SK-N-SH treated with all-trans-retinoic acid at 6 μM for 48 hours (cell line): ENCODE results near the gene TMEM181.

Source experiments
- BACH2 ChIP-seq: fragments of 250-450 bp; sonication (Bioruptor Pico); IDR thresholded peaks from 2 replicates; pipeline ENCODE4 v1.9.0; 2021; ENCODE audit warnings: mild to moderate bottlenecking, borderline replicate concordance
- CSDC2 ChIP-seq: fragments of 250-450 bp; sonication (Bioruptor Pico); IDR thresholded peaks from 2 replicates; pipeline ENCODE4 v1.5.0; 2020; ENCODE audit warnings: mild to moderate bottlenecking, moderate library complexity
- GLIS3 ChIP-seq: fragments of 250-450 bp; sonication (Bioruptor Pico); IDR thresholded peaks from 2 replicates; pipeline ENCODE4 v1.5.0; 2020; ENCODE audit warnings: mild to moderate bottlenecking, moderate library complexity
- RARB ChIP-seq: fragments of 250-450 bp; sonication (Bioruptor Pico); IDR thresholded peaks from 2 replicates; pipeline ENCODE4 v1.8.0; 2021; ENCODE audit warnings: mild to moderate bottlenecking, moderate library complexity
- SNAI2 ChIP-seq: fragments of 250-450 bp; sonication (Bioruptor Pico); IDR thresholded peaks from 2 replicates; pipeline ENCODE4 v1.5.0; 2020; ENCODE audit warnings: mild to moderate bottlenecking, moderate library complexity
- ZC3H10 ChIP-seq: fragments of 250-450 bp; sonication (Bioruptor Pico); IDR thresholded peaks from 2 replicates; pipeline ENCODE4 v1.5.1; 2021; ENCODE audit warnings: mild to moderate bottlenecking, moderate library complexity
- ZFP3 ChIP-seq: fragments of 250-450 bp; sonication (Bioruptor Pico); IDR thresholded peaks from 2 replicates; pipeline ENCODE4 v1.5.0; 2020; ENCODE audit warnings: mild to moderate bottlenecking, moderate library complexity
- ZFP30 ChIP-seq: fragments of 450-650 bp; formaldehyde crosslinking; IDR thresholded peaks from 2 replicates; pipeline ENCODE4 v1.5.0; 2022; ENCODE audit warnings: mild to moderate bottlenecking, moderate library complexity
- ZNF70 ChIP-seq: fragments of 450-650 bp; formaldehyde crosslinking; IDR thresholded peaks from 2 replicates; pipeline ENCODE4 v1.5.0; 2020; ENCODE audit warnings: mild to moderate bottlenecking, moderate library complexity
- ZNF8 ChIP-seq: fragments of 450-650 bp; formaldehyde crosslinking; IDR thresholded peaks from 2 replicates; pipeline ENCODE4 v1.5.0; 2020; ENCODE audit warnings: mild to moderate bottlenecking, moderate library complexity
- TF ChIP-seq, protein P1 (sequence below): fragments of 250-450 bp; sonication (Bioruptor Pico); IDR thresholded peaks from 2 replicates; pipeline ENCODE4 v1.8.0; 2021; ENCODE audit warnings: low read depth, mild to moderate bottlenecking, moderate library complexity, borderline replicate concordance
- TF ChIP-seq, protein P2 (sequence below): fragments of 250-450 bp; sonication (Bioruptor Pico); IDR thresholded peaks from 2 replicates; pipeline ENCODE4 v1.8.0; 2020; ENCODE audit warnings: mild to moderate bottlenecking, moderate library complexity, borderline replicate concordance
- TF ChIP-seq, protein P3 (sequence below): fragments of 250-450 bp; sonication (Bioruptor Pico); IDR thresholded peaks from 2 replicates; pipeline ENCODE4 v1.5.0; 2020; ENCODE audit warnings: mild to moderate bottlenecking, moderate library complexity
- TF ChIP-seq, protein P4 (sequence below): fragments of 250-450 bp; sonication (Bioruptor Pico); IDR thresholded peaks from 2 replicates; pipeline ENCODE4 v1.5.1; 2020; ENCODE audit warnings: low read depth, mild to moderate bottlenecking, moderate library complexity

DNA sequence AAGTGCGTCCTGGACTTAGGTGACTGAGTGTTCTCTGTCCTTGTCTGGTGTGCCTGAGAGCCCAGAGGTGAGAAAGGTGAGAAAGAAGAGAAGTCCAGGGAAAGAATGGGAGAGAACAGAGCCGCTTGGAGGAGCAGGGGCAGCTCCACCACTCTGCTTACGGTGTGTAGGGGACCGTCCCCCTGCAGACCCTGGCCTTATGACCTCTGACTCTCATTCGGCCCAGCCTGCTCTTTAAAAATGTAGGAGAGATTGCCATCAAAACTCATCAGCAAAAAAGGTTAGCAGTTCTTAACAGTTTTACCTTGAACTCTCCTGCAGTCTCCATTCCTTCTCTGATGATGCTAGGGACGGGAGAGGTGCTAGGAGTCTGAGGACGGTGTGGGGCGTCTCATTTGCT is 2.0 kb downstream of the TMEM181 start:
- TF ChIP-seq, protein P1, sequence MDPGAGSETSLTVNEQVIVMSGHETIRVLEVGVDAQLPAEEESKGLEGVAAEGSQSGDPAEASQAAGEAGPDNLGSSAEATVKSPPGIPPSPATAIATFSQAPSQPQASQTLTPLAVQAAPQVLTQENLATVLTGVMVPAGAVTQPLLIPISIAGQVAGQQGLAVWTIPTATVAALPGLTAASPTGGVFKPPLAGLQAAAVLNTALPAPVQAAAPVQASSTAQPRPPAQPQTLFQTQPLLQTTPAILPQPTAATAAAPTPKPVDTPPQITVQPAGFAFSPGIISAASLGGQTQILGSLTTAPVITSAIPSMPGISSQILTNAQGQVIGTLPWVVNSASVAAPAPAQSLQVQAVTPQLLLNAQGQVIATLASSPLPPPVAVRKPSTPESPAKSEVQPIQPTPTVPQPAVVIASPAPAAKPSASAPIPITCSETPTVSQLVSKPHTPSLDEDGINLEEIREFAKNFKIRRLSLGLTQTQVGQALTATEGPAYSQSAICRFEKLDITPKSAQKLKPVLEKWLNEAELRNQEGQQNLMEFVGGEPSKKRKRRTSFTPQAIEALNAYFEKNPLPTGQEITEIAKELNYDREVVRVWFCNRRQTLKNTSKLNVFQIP (CRISPR knock-in tag): no peak
- TF ChIP-seq, protein P2, sequence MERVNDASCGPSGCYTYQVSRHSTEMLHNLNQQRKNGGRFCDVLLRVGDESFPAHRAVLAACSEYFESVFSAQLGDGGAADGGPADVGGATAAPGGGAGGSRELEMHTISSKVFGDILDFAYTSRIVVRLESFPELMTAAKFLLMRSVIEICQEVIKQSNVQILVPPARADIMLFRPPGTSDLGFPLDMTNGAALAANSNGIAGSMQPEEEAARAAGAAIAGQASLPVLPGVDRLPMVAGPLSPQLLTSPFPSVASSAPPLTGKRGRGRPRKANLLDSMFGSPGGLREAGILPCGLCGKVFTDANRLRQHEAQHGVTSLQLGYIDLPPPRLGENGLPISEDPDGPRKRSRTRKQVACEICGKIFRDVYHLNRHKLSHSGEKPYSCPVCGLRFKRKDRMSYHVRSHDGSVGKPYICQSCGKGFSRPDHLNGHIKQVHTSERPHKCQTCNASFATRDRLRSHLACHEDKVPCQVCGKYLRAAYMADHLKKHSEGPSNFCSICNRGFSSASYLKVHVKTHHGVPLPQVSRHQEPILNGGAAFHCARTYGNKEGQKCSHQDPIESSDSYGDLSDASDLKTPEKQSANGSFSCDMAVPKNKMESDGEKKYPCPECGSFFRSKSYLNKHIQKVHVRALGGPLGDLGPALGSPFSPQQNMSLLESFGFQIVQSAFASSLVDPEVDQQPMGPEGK: no peak
- no peak for TF ChIP-seq ZNF8
- TF ChIP-seq RARB (CRISPR knock-in tag): no peak
- TF ChIP-seq, protein P3, sequence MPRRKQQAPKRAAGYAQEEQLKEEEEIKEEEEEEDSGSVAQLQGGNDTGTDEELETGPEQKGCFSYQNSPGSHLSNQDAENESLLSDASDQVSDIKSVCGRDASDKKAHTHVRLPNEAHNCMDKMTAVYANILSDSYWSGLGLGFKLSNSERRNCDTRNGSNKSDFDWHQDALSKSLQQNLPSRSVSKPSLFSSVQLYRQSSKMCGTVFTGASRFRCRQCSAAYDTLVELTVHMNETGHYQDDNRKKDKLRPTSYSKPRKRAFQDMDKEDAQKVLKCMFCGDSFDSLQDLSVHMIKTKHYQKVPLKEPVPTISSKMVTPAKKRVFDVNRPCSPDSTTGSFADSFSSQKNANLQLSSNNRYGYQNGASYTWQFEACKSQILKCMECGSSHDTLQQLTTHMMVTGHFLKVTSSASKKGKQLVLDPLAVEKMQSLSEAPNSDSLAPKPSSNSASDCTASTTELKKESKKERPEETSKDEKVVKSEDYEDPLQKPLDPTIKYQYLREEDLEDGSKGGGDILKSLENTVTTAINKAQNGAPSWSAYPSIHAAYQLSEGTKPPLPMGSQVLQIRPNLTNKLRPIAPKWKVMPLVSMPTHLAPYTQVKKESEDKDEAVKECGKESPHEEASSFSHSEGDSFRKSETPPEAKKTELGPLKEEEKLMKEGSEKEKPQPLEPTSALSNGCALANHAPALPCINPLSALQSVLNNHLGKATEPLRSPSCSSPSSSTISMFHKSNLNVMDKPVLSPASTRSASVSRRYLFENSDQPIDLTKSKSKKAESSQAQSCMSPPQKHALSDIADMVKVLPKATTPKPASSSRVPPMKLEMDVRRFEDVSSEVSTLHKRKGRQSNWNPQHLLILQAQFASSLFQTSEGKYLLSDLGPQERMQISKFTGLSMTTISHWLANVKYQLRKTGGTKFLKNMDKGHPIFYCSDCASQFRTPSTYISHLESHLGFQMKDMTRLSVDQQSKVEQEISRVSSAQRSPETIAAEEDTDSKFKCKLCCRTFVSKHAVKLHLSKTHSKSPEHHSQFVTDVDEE: no peak
- TF ChIP-seq BACH2 (CRISPR knock-in tag): no peak
- TF ChIP-seq ZNF70 (CRISPR knock-in tag): no peak
- TF ChIP-seq ZFP30: no peak
- TF ChIP-seq CSDC2 (CRISPR knock-in tag): no peak
- TF ChIP-seq SNAI2 (CRISPR knock-in tag): no peak
- TF ChIP-seq, protein P4, sequence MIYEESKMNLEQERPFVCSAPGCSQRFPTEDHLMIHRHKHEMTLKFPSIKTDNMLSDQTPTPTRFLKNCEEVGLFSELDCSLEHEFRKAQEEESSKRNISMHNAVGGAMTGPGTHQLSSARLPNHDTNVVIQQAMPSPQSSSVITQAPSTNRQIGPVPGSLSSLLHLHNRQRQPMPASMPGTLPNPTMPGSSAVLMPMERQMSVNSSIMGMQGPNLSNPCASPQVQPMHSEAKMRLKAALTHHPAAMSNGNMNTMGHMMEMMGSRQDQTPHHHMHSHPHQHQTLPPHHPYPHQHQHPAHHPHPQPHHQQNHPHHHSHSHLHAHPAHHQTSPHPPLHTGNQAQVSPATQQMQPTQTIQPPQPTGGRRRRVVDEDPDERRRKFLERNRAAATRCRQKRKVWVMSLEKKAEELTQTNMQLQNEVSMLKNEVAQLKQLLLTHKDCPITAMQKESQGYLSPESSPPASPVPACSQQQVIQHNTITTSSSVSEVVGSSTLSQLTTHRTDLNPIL (CRISPR knock-in tag): no peak
- no peak for TF ChIP-seq GLIS3 (CRISPR knock-in tag)
- TF ChIP-seq ZFP3 (CRISPR knock-in tag): no peak
- TF ChIP-seq ZC3H10: no peak
